Bronchial epithelial cell (primary cell): Measurements from ENCODE around the gene ADAM23. TPM values are rescaled to one million over a fixed set of nuclear protein-coding genes. Genes with fewer than 3 reads are reported as not detected.

Experiments
- DNase-seq: peaks from one replicate; pipeline ENCODE4 v3.0.0-alpha.2; 2010; ENCODE audit warnings: low read depth
- FAIRE-seq: peaks from 2 replicates; lab custom pipeline; 2011; peaks lifted over from hg19 to GRCh38; lab: Jason Lieb, UNC
- H3K27me3 ChIP-seq: 2 replicates; pipeline ENCODE4 v1.5.1; 2011; ENCODE audit warnings: low read length; ENCODE audit not compliant: control insufficient read depth, insufficient read depth
- H3K36me3 ChIP-seq: 2 replicates; pipeline ENCODE4 v1.5.1; 2011; ENCODE audit warnings: low read length; ENCODE audit not compliant: control insufficient read depth, insufficient read depth
- H3K4me3 ChIP-seq: 2 replicates; pipeline ENCODE4 v1.5.1; 2011; ENCODE audit warnings: mild to moderate bottlenecking, low read depth, low read length, control low read depth
- total RNA-seq: library from RNA; depleted of rRNA; stranded (reverse); fragments of >200 nt; gene quantifications from 2 replicates; pipeline ENCODE4 v1.2.1, GENCODE V29; 2014
- TF ChIP-seq, protein P1 (sequence below): IDR thresholded peaks from 2 replicates; pipeline ENCODE4 v1.5.1; 2011; ENCODE audit warnings: mild to moderate bottlenecking, moderate library complexity, low read length, control low read depth, inconsistent platforms; ENCODE audit not compliant: insufficient read depth, severe bottlenecking

ADAM23 gene
- total RNA-seq, 1 donor from 2014 or later, result under 0.01 TPM

DNA sequence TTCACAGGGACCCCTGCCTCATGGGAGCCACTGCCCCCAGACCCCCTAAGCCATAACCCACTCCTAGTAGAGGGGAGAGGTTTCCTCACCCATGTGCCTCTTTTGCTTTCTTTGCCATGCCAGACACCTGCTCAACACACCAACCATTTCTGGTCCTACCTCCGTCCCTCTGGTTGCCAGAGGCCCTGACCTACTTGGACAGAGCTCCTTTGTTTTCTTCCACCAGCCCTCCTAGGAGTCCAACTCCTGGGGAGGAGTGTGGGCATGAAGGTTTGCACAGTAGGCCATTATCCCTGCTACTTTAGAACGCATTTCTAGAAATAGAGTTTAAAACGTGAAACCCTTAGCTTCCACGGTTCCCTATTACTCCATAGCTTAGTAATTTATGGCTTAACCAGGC lies 122.3 kb downstream of the ADAM23 start:
- H3K36me3 ChIP-seq, result no peaks in the 10 kb centered on the region
- no peaks in the 10 kb centered on the region for H3K27me3 ChIP-seq
- H3K4me3 ChIP-seq, result no peak overlapping the region
- TF ChIP-seq, protein P1, sequence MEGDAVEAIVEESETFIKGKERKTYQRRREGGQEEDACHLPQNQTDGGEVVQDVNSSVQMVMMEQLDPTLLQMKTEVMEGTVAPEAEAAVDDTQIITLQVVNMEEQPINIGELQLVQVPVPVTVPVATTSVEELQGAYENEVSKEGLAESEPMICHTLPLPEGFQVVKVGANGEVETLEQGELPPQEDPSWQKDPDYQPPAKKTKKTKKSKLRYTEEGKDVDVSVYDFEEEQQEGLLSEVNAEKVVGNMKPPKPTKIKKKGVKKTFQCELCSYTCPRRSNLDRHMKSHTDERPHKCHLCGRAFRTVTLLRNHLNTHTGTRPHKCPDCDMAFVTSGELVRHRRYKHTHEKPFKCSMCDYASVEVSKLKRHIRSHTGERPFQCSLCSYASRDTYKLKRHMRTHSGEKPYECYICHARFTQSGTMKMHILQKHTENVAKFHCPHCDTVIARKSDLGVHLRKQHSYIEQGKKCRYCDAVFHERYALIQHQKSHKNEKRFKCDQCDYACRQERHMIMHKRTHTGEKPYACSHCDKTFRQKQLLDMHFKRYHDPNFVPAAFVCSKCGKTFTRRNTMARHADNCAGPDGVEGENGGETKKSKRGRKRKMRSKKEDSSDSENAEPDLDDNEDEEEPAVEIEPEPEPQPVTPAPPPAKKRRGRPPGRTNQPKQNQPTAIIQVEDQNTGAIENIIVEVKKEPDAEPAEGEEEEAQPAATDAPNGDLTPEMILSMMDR, result no peak
- DNase-seq (no peak), FAIRE-seq (no peak)

GRCh38 chr2:206569470-206569869 lies 126.1 kb downstream of the ADAM23 start:
- Histone ChIP-seq H3K27me3 (no peaks in the 10 kb centered on the region), H3K4me3 (no peak overlapping the region), H3K36me3 (no peaks in the 10 kb centered on the region)
- no peak for FAIRE-seq
- TF ChIP-seq, protein P1, result no peak
- DNase-seq, result no peak

GRCh38 chr2:206570199-206570598 lies 126.9 kb downstream of the ADAM23 start:
- H3K4me3 ChIP-seq, result no peak overlapping the region
- H3K36me3 ChIP-seq, result no peaks in the 10 kb centered on the region
- no peak for DNase-seq
- TF ChIP-seq, protein P1, result no peak
- FAIRE-seq, result no peak
- H3K27me3 ChIP-seq, result no peaks in the 10 kb centered on the region

DNA sequence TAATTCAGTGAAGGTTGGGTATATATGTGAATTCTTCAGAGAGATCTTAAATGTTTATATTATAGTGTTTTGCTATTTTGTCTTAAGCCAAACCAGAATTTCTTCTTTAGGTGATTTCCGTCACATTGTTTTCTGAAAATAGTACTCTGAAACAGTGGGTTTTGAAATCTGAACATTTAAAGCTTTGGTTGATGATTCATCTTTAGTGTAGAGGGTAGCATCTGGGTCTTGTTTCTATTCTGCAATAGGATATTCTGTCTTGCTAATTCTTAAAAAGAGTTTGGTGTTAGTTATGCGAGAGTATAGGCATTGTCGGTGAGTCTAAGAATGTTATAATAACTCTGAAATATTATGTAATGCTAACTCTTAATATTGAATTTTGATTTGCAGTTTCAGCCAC lies 129.4 kb downstream of the ADAM23 start:
- Histone ChIP-seq H3K4me3 (no peak overlapping the region), H3K27me3 (no peaks in the 10 kb centered on the region), H3K36me3 (no peaks in the 10 kb centered on the region)
- DNase-seq (no peak), FAIRE-seq (no peak)
- TF ChIP-seq, protein P1, result no peak

GRCh38 chr2:206573793-206574192 lies 130.5 kb downstream of the ADAM23 start:
- DNase-seq, result no peak
- no peak overlapping the region for H3K4me3 ChIP-seq
- no peaks in the 10 kb centered on the region for H3K27me3 ChIP-seq
- H3K36me3 ChIP-seq, result no peaks in the 10 kb centered on the region
- FAIRE-seq, result no peak
- TF ChIP-seq, protein P1, result no peak
